IMR-90 (cell line): ENCODE data around the gene C1orf56.

Experiments used
- CHD1 ChIP-seq: IDR thresholded peaks from 2 replicates; pipeline ENCODE4 v1.6.1; 2012; ENCODE audit warnings: low read depth, low read length, improper control_type of control experiment
- POLR2A ChIP-seq: IDR thresholded peaks from 2 replicates; pipeline ENCODE4 v1.6.1; 2012; ENCODE audit warnings: mild to moderate bottlenecking, low read depth, low read length
- RFX5 ChIP-seq: IDR thresholded peaks from 2 replicates; pipeline ENCODE4 v1.8.0; 2012; ENCODE audit warnings: low read depth, mild to moderate bottlenecking, low read length, moderate library complexity
- SMC3 ChIP-seq: fragments of 150-350 bp; IDR thresholded peaks from 2 replicates; pipeline ENCODE4 v1.6.1; 2016; ENCODE audit warnings: low read depth, mild to moderate bottlenecking, antibody characterized with exemption, low read length, moderate library complexity
- TF ChIP-seq, protein P1 (sequence below): conservative IDR thresholded peaks from 2 replicates; pipeline ENCODE4 v1.5.1; 2012; ENCODE audit warnings: mild to moderate bottlenecking, low read depth, low read length, improper control_type of control experiment

DNA sequence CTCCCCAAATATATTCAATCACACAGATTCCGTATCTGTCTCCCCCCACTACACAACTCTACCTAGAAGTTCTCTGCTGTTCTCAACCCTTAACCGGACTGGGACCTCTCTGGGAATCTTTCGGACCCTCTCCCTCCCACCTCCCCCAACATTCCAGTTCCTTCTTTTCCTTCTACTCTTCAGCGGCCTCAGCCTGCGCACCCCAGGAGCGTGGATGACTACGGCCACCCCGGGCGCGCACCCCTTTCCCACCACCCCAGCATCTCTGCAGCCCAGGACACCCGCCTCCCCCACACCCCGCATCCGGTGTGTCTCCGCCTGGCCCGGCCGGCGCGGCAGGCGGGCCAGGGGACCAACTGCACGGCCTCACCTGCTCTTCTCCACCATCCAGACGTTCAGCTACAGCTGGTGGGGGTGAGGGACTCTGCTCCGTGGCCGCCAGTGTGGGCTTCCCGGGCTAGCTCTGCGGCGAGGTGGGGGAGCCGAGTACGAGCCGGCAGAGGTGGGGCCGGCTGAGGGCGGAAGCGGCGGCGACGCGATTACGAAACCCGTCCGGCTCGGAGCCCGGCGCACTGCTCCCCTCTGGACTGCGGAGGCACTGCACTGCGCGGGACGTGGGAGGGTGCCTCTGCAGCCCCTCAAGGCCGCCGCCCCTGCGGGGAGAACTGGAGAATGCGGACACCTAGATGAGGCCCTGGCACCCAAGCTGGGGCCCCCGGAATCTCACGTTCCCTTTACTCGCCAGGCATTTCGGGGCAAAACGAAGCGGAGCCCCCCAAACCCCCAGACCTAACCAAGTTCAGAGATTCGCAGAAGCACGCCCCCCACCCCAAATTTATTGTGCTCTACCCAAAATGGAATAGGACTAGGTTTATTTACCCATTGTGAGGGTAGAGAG lies 11.8 kb downstream of the C1orf56 start, which contains the start of gene CDC42SE1:
- TF ChIP-seq, protein P1, sequence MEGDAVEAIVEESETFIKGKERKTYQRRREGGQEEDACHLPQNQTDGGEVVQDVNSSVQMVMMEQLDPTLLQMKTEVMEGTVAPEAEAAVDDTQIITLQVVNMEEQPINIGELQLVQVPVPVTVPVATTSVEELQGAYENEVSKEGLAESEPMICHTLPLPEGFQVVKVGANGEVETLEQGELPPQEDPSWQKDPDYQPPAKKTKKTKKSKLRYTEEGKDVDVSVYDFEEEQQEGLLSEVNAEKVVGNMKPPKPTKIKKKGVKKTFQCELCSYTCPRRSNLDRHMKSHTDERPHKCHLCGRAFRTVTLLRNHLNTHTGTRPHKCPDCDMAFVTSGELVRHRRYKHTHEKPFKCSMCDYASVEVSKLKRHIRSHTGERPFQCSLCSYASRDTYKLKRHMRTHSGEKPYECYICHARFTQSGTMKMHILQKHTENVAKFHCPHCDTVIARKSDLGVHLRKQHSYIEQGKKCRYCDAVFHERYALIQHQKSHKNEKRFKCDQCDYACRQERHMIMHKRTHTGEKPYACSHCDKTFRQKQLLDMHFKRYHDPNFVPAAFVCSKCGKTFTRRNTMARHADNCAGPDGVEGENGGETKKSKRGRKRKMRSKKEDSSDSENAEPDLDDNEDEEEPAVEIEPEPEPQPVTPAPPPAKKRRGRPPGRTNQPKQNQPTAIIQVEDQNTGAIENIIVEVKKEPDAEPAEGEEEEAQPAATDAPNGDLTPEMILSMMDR, result peak; percentile 79
- TF ChIP-seq POLR2A (peak; percentile 94), CHD1 (peak; percentile 85; the same call in 1 of the 2 replicates), RFX5 (no peak), SMC3 (peak; percentile 19; the same call in 1 of the 2 replicates)
